OCI-LY7 (cell line): ENCODE data around the gene F8. TPM values are rescaled to one million over a fixed set of nuclear protein-coding genes. Genes with fewer than 3 reads are reported as not detected.
A peak's percentile ranks its signal among the peaks of the same experiment; 100 is the strongest.

Experiments
- BruUV-seq: library from RNA; stranded (reverse); fragments of 400-500 nt; replicated peaks from 2 replicates; lab custom pipeline; 2021; lab: Mats Ljungman, UMichigan
- CTCF ChIA-PET: fragments of 300-600 bp; sonication (Branson Sonifier 250); formaldehyde crosslinking; loops from one replicate; lab custom pipeline; 2022; ENCODE audit warnings: antibody characterized with exemption; ENCODE audit not compliant: unreplicated experiment; lab: Charles Lee
- POLR2A ChIA-PET: fragments of 300-600 bp; sonication (Branson Sonifier 250); formaldehyde crosslinking; loops from one replicate; lab custom pipeline; 2022; ENCODE audit warnings: antibody characterized with exemption; lab: Charles Lee
- DNase-seq: peaks from one replicate; pipeline ENCODE4 v3.0.0-alpha.2; 2015; ENCODE audit warnings: low spot score
- H2AFZ ChIP-seq: fragments of 200-600 bp; sonication (generic), shearing (Covaris generic); 2 replicates; pipeline ENCODE4 v1.6.1; 2014; ENCODE audit warnings: mild to moderate bottlenecking, antibody characterized with exemption, low read length, moderate library complexity
- H3K27ac ChIP-seq: fragments of 200-600 bp; sonication (generic); 2 replicates; pipeline ENCODE4 v1.5.1; 2014; ENCODE audit warnings: mixed run types, low read depth, mild to moderate bottlenecking, moderate library complexity, low read length, inconsistent platforms; ENCODE audit not compliant: poor library complexity, severe bottlenecking
- H3K36me3 ChIP-seq: fragments of 200-600 bp; sonication (generic); 2 replicates; pipeline ENCODE4 v1.6.1; 2014; ENCODE audit warnings: mild to moderate bottlenecking, antibody characterized with exemption, low read length, moderate library complexity, mixed read lengths; ENCODE audit not compliant: insufficient read depth
- H3K4me1 ChIP-seq: fragments of 200-600 bp; sonication (generic); 2 replicates; pipeline ENCODE4 v1.5.1; 2014; ENCODE audit warnings: mild to moderate bottlenecking, low read length; ENCODE audit not compliant: insufficient read depth, poor library complexity, severe bottlenecking
- H3K4me2 ChIP-seq: fragments of 200-600 bp; sonication (generic); 2 replicates; pipeline ENCODE4 v1.6.1; 2014; ENCODE audit warnings: mild to moderate bottlenecking, low read length
- H3K4me3 ChIP-seq: fragments of 200-600 bp; sonication (generic); 2 replicates; pipeline ENCODE4 v1.5.1; 2014; ENCODE audit warnings: mild to moderate bottlenecking, low read depth, low read length; ENCODE audit not compliant: poor library complexity, severe bottlenecking
- H3K79me2 ChIP-seq: fragments of 200-600 bp; sonication (generic); 2 replicates; pipeline ENCODE4 v1.6.1; 2016; ENCODE audit warnings: low read depth, mild to moderate bottlenecking, low read length, moderate library complexity, mixed read lengths; ENCODE audit not compliant: insufficient read depth
- H3K9me2 ChIP-seq: fragments of 200-600 bp; sonication (generic); 2 replicates; pipeline ENCODE4 v1.6.1; 2016; ENCODE audit warnings: mild to moderate bottlenecking, low read length, mixed read lengths; ENCODE audit not compliant: insufficient read depth
- H3K9me3 ChIP-seq: fragments of 200-600 bp; sonication (generic); 2 replicates; pipeline ENCODE4 v1.6.1; 2014; ENCODE audit warnings: mild to moderate bottlenecking, mixed run types, low read length, mixed read lengths
- H4K20me1 ChIP-seq: fragments of 200-600 bp; sonication (generic); 2 replicates; pipeline ENCODE4 v1.6.1; 2014; ENCODE audit warnings: mild to moderate bottlenecking, antibody characterized with exemption, low read length, moderate library complexity, mixed read lengths; ENCODE audit not compliant: insufficient read depth
- CTCF ChIP-seq: fragments of 200-600 bp; sonication (generic); conservative IDR thresholded peaks from 2 replicates; pipeline ENCODE4 v1.5.1; 2014; ENCODE audit warnings: mild to moderate bottlenecking, antibody characterized with exemption, low read length, moderate library complexity, mixed read lengths
- EZH2phosphoT487 ChIP-seq: fragments of 200-600 bp; sonication (generic); IDR thresholded peaks from 2 replicates; pipeline ENCODE4 v1.6.1; 2018; ENCODE audit warnings: low read depth, borderline replicate concordance, mild to moderate bottlenecking, mixed run types, antibody characterized with exemption, low read length, moderate library complexity, mixed read lengths
- intact Hi-C: fragments of 100-400 bp; cut with micrococcal nuclease; formaldehyde crosslinking; loops from one replicate; pipeline ENCODE4 v1.10.0; 2022; ENCODE audit not compliant: unreplicated experiment
- total RNA-seq, 2 experiments: library from RNA; depleted of rRNA in 1 of 2; stranded (reverse); fragments of >200 nt in 1 of 2; shearing (Covaris generic) in 1 of 2; gene quantifications; 2 replicates each; pipeline ENCODE4 v1.2.3, GENCODE V29; 2014 to 2022

Gene F8
- total RNA-seq, 2 experiments from 2014 or later, result 0.47 to 1.7 TPM

- no peak for TF ChIP-seq EZH2phosphoT487
- TF ChIP-seq CTCF, result peak; percentile 76
- H3K4me2 ChIP-seq, result no peak overlapping the region
- H3K36me3 ChIP-seq, result no peaks in the 10 kb centered on the region
- no peaks in the 10 kb centered on the region for H3K9me3 ChIP-seq
- H3K27ac ChIP-seq, result no peak overlapping the region
- H3K9me2 ChIP-seq, result no peaks in the 10 kb centered on the region
- DNase-seq, result peak; percentile 39
- no peak overlapping the region for H3K4me3 ChIP-seq
- CTCF ChIA-PET, result no interaction called here
- BruUV-seq, result no TSS peak
- H3K79me2 ChIP-seq, result no peaks in the 10 kb centered on the region
- intact Hi-C loops, result loop anchor here (5.0 kb wide), 1 partner anchor 94 kb away; no protein-coding TSS in a partner anchor
- POLR2A ChIA-PET, result no interaction called here
- no peaks in the 10 kb centered on the region for H3K4me1 ChIP-seq
- no peak overlapping the region for H2AFZ ChIP-seq
- no peaks in the 10 kb centered on the region for H4K20me1 ChIP-seq
These were observed 181.7 kb downstream of the F8 start for GRCh38 chrX:154840856-154841255.

GRCh38 chrX:154836163-154836562 lies 186.4 kb downstream of the F8 start:
- no peak for DNase-seq
- no peaks in the 10 kb centered on the region for H3K9me2 ChIP-seq
- no peaks in the 10 kb centered on the region for H3K79me2 ChIP-seq
- no peak overlapping the region for H3K4me2 ChIP-seq
- ChIA-PET POLR2A (no interaction called here), CTCF (no interaction called here)
- no peaks in the 10 kb centered on the region for H3K36me3 ChIP-seq
- TF ChIP-seq CTCF, result no peak
- TF ChIP-seq EZH2phosphoT487, result no peak
- intact Hi-C loops, result no loop called here
- no peaks in the 10 kb centered on the region for H4K20me1 ChIP-seq
- BruUV-seq, result no TSS peak
- no peak overlapping the region for H3K4me3 ChIP-seq
- no peaks in the 10 kb centered on the region for H3K9me3 ChIP-seq
- H2AFZ ChIP-seq, result no peak overlapping the region
- H3K27ac ChIP-seq, result no peak overlapping the region
- no peaks in the 10 kb centered on the region for H3K4me1 ChIP-seq

- intact Hi-C loops, result no loop called here
These were observed 188.0 kb downstream of the F8 start, which contains the start of gene SMIM9 for GRCh38 chrX:154834562-154834961. Gene SMIM9, minus strand, starts transcription at chrX:154834662. Its CDS starts 3,806 bp downstream, at chrX:154830856.

More at GRCh38 chrX:154834562-154834961, 188.0 kb downstream of the F8 start, which contains the start of gene SMIM9:
- no peak within 1 kb of the TSS for H2AFZ ChIP-seq
- TF ChIP-seq EZH2phosphoT487 (no peak), CTCF (no peak)
- no peak within 1 kb of the TSS for H3K4me2 ChIP-seq
- H3K4me1 ChIP-seq, result no peaks in the 10 kb centered on the region
- H3K79me2 ChIP-seq, result no peaks in the 10 kb centered on the region
- no TSS peak for BruUV-seq
- ChIA-PET POLR2A (interaction anchor here (0.9 kb wide), 1 partner anchor 17 kb away, joined by 3 read pairs; no protein-coding TSS in a partner anchor), CTCF (no interaction called here)
- H4K20me1 ChIP-seq, result no peaks in the 10 kb centered on the region
- DNase-seq, result no peak
- no peaks in the 10 kb centered on the region for H3K9me2 ChIP-seq
- H3K27ac ChIP-seq, result no peak within 1 kb of the TSS
- no peaks in the 10 kb centered on the region for H3K9me3 ChIP-seq
- no peaks in the 10 kb centered on the region for H3K36me3 ChIP-seq
- no peak within 1 kb of the TSS for H3K4me3 ChIP-seq
